Measurements from ENCODE around the gene MAGEB17.

The MAGEB17 gene

GRCh38 chrX:16212436-16212835, 45.2 kb downstream of the MAGEB17 start:
- DNase-seq = no peak

GRCh38 chrX:16213961-16214360, 46.7 kb downstream of the MAGEB17 start:
- DNase-seq = no peak

GRCh38 chrX:16215660-16216059, 48.4 kb downstream of the MAGEB17 start:
- no peak for DNase-seq
